ENCODE results near the gene ZBBX. TPM values are rescaled to one million over a fixed set of nuclear protein-coding genes. Genes with fewer than 3 reads are reported as not detected.
A peak's percentile ranks its signal among the peaks of the same experiment; 100 is the strongest.

ZBBX gene
- total RNA-seq, 1 experiment from 2014 or later, result not detected

GRCh38 chr3:167228135-167228534 lies 152.0 kb downstream of the ZBBX start:
- H3F3A ChIP-seq (ENCODE audit: low read length, unreplicated experiment), result no peaks in the 10 kb centered on the region
- peaks cover 13% of the 10 kb centered on the region for H3K4me1 ChIP-seq (ENCODE audit: insufficient read depth, low read length)
- H3K36me3 ChIP-seq (ENCODE audit: low read depth, low read length), result no peaks in the 10 kb centered on the region
- H3K27me3 ChIP-seq (ENCODE audit: low read length), result no peaks in the 10 kb centered on the region
- CTCF ChIA-PET, result no interaction called here
- H3K27ac ChIP-seq (ENCODE audit: low read length), result peak overlapping the region; percentile 26
- H2AFZ ChIP-seq (ENCODE audit: low read length), result peak overlapping the region; percentile 23
- ATAC-seq, result peak; percentile 97
- POLR2A ChIA-PET (ENCODE audit: unreplicated experiment), result no interaction called here
- BruUV-seq (replicated peaks), result no TSS peak
- H3K4me3 ChIP-seq (ENCODE audit: low read length), result no peak overlapping the region
- peak overlapping the region; percentile 30 for H3K4me2 ChIP-seq (ENCODE audit: low read length)
- intact Hi-C loops (cut with micrococcal nuclease), result no loop called here
- peak; percentile 75 for DNase-seq
- H4K20me1 ChIP-seq (ENCODE audit: low read length), result no peaks in the 10 kb centered on the region
- no peaks in the 10 kb centered on the region for H3K79me2 ChIP-seq (ENCODE audit: low read length)
- TF ChIP-seq EZH2 (IDR thresholded peaks at IDR 0.05; ENCODE audit: low read length, unreplicated experiment) (no peak), EZH2phosphoT487 (IDR thresholded peaks at IDR 0.05; ENCODE audit: borderline replicate concordance, low read length) (no peak)
- TF ChIP-seq, protein P1, sequence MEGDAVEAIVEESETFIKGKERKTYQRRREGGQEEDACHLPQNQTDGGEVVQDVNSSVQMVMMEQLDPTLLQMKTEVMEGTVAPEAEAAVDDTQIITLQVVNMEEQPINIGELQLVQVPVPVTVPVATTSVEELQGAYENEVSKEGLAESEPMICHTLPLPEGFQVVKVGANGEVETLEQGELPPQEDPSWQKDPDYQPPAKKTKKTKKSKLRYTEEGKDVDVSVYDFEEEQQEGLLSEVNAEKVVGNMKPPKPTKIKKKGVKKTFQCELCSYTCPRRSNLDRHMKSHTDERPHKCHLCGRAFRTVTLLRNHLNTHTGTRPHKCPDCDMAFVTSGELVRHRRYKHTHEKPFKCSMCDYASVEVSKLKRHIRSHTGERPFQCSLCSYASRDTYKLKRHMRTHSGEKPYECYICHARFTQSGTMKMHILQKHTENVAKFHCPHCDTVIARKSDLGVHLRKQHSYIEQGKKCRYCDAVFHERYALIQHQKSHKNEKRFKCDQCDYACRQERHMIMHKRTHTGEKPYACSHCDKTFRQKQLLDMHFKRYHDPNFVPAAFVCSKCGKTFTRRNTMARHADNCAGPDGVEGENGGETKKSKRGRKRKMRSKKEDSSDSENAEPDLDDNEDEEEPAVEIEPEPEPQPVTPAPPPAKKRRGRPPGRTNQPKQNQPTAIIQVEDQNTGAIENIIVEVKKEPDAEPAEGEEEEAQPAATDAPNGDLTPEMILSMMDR (conservative IDR thresholded peaks at IDR 0.05; ENCODE audit: low read depth, low read length), result no peak
- no peak overlapping the region for H3K9ac ChIP-seq (ENCODE audit: low read length)
- no peaks in the 10 kb centered on the region for H3K9me3 ChIP-seq (ENCODE audit: low read length)
- H3K9me2 ChIP-seq (replicated peaks; ENCODE audit: low read length), result no peaks in the 10 kb centered on the region

GRCh38 chr3:167225821-167226220 lies 154.3 kb downstream of the ZBBX start:
- intact Hi-C loops (cut with micrococcal nuclease), result no loop called here
- no peak for ATAC-seq
- TF ChIP-seq EZH2phosphoT487 (IDR thresholded peaks at IDR 0.05; ENCODE audit: borderline replicate concordance, low read length), result no peak
- TF ChIP-seq, protein P1 (conservative IDR thresholded peaks at IDR 0.05; ENCODE audit: low read depth, low read length), result no peak
- Histone ChIP-seq H3K27me3 (ENCODE audit: low read length) (no peaks in the 10 kb centered on the region), H3K9me2 (replicated peaks; ENCODE audit: low read length) (no peaks in the 10 kb centered on the region), H3K9me3 (ENCODE audit: low read length) (no peaks in the 10 kb centered on the region), H3K4me3 (ENCODE audit: low read length) (no peak overlapping the region), H3K9ac (ENCODE audit: low read length) (no peak overlapping the region), H3K79me2 (ENCODE audit: low read length) (no peaks in the 10 kb centered on the region), H4K20me1 (ENCODE audit: low read length) (no peaks in the 10 kb centered on the region), H3K4me1 (ENCODE audit: insufficient read depth, low read length) (peaks cover 13% of the 10 kb centered on the region), H3K4me2 (ENCODE audit: low read length) (no peak overlapping the region), H3K27ac (ENCODE audit: low read length) (no peak overlapping the region), H2AFZ (ENCODE audit: low read length) (no peak overlapping the region), H3F3A (ENCODE audit: low read length, unreplicated experiment) (no peaks in the 10 kb centered on the region), H3K36me3 (ENCODE audit: low read depth, low read length) (no peaks in the 10 kb centered on the region)
- no peak for DNase-seq
- CTCF ChIA-PET, result no interaction called here
- POLR2A ChIA-PET (ENCODE audit: unreplicated experiment), result no interaction called here
- no TSS peak for BruUV-seq (replicated peaks)

DNA sequence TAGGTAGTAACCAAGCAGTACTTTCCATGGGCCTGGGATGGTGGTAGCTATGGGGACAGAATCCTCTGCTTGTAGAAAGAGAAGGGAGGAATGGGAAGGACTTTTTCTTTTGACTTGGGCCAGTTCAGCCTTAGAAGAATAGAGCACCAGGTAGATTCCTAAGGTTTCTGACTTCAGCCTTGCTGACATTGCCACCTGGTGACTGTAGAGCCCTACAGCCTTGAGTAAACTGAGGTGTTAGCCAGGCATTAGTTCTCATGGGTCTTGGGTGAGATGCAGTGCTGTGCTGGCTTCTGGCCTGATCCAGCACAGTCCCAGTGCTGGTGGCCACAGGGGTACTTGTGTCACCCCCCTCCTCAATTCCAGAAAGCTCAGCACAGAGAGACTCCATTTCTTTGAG lies 171.1 kb downstream of the ZBBX start:
- TF ChIP-seq, protein P1 (conservative IDR thresholded peaks at IDR 0.05; ENCODE audit: low read depth, low read length), result 0 out of 2 replicates have a peak, but pooled peaks have one; percentile 12
- TF ChIP-seq EZH2 (IDR thresholded peaks at IDR 0.05; ENCODE audit: low read length, unreplicated experiment), result no peak
- no peak overlapping the region for H3K9ac ChIP-seq (ENCODE audit: low read length)
- intact Hi-C loops (cut with micrococcal nuclease), result no loop called here
- H3K36me3 ChIP-seq (ENCODE audit: low read depth, low read length), result no peaks in the 10 kb centered on the region
- no peaks in the 10 kb centered on the region for H3K79me2 ChIP-seq (ENCODE audit: low read length)
- no peaks in the 10 kb centered on the region for H3K9me3 ChIP-seq (ENCODE audit: low read length)
- H3F3A ChIP-seq (ENCODE audit: low read length, unreplicated experiment), result no peaks in the 10 kb centered on the region
- H4K20me1 ChIP-seq (ENCODE audit: low read length), result no peaks in the 10 kb centered on the region
- H3K4me2 ChIP-seq (ENCODE audit: low read length), result no peak overlapping the region
- no peaks in the 10 kb centered on the region for H3K27me3 ChIP-seq (ENCODE audit: low read length)
- peak; percentile 81; the same call in 1 of the 2 replicates for ATAC-seq
- ChIA-PET POLR2A (ENCODE audit: unreplicated experiment) (no interaction called here), CTCF (no interaction called here)
- H3K9me2 ChIP-seq (replicated peaks; ENCODE audit: low read length), result no peaks in the 10 kb centered on the region; the same call in 1 of the 2 replicates
- H2AFZ ChIP-seq (ENCODE audit: low read length), result no peak overlapping the region
- no peaks in the 10 kb centered on the region for H3K4me1 ChIP-seq (ENCODE audit: insufficient read depth, low read length)
- DNase-seq, result no peak
- no peak overlapping the region for H3K27ac ChIP-seq (ENCODE audit: low read length)
- no peak overlapping the region for H3K4me3 ChIP-seq (ENCODE audit: low read length)
- no TSS peak for BruUV-seq (replicated peaks)

Data from PC-3 (cell line).